Measurements from ENCODE around the gene NCOR2.

- no peak for TF ChIP-seq MYC (IDR thresholded peaks at IDR 0.05; ENCODE audit: low read depth, low read length)
- TF ChIP-seq, protein P1, sequence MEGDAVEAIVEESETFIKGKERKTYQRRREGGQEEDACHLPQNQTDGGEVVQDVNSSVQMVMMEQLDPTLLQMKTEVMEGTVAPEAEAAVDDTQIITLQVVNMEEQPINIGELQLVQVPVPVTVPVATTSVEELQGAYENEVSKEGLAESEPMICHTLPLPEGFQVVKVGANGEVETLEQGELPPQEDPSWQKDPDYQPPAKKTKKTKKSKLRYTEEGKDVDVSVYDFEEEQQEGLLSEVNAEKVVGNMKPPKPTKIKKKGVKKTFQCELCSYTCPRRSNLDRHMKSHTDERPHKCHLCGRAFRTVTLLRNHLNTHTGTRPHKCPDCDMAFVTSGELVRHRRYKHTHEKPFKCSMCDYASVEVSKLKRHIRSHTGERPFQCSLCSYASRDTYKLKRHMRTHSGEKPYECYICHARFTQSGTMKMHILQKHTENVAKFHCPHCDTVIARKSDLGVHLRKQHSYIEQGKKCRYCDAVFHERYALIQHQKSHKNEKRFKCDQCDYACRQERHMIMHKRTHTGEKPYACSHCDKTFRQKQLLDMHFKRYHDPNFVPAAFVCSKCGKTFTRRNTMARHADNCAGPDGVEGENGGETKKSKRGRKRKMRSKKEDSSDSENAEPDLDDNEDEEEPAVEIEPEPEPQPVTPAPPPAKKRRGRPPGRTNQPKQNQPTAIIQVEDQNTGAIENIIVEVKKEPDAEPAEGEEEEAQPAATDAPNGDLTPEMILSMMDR (IDR thresholded peaks at IDR 0.05; ENCODE audit: low read depth, low read length): no peak
- no peak for TF ChIP-seq MAX (IDR thresholded peaks at IDR 0.05; ENCODE audit: low read depth, low read length)
- no peak for TF ChIP-seq POLR2A (IDR thresholded peaks at IDR 0.05; ENCODE audit: extremely low read depth, insufficient read length)
These were observed 28.0 kb upstream of the NCOR2 start for GRCh38 chr12:124595444-124595843.

All from NB4 (cell line).